WI38 (cell line): ENCODE measurements around the gene STK33.

ENCODE experiments used
- H3K4me3 ChIP-seq: 2 replicates; pipeline ENCODE4 v1.5.1; 2011; ENCODE audit warnings: low read depth, mild to moderate bottlenecking, control low read depth, low read length
- CTCF ChIP-seq: IDR thresholded peaks from 2 replicates; pipeline ENCODE4 v1.5.1; 2012; ENCODE audit warnings: low read depth, mild to moderate bottlenecking, control low read depth, low read length

The STK33 gene

GRCh38 chr11:8523396-8523795 is 70.6 kb downstream of the STK33 start:
- H3K4me3 ChIP-seq, result no peak overlapping the region
- TF ChIP-seq CTCF, result no peak

GRCh38 chr11:8512547-8512946 is 81.5 kb downstream of the STK33 start:
- no peak for TF ChIP-seq CTCF
- no peak overlapping the region for H3K4me3 ChIP-seq

GRCh38 chr11:8503910-8504364 is 90.1 kb downstream of the STK33 start:
- no peak overlapping the region for H3K4me3 ChIP-seq
- TF ChIP-seq CTCF, result no peak

GRCh38 chr11:8501836-8502235 is 92.2 kb downstream of the STK33 start:
- no peak for TF ChIP-seq CTCF
- no peak overlapping the region for H3K4me3 ChIP-seq

GRCh38 chr11:8488395-8488794 is 105.6 kb downstream of the STK33 start:
- TF ChIP-seq CTCF, result no peak

GRCh38 chr11:8487261-8487660 is 106.8 kb downstream of the STK33 start:
- no peak for TF ChIP-seq CTCF
- no peak overlapping the region for H3K4me3 ChIP-seq

More at GRCh38 chr11:8488395-8488794, 105.6 kb downstream of the STK33 start:
- no peak overlapping the region for H3K4me3 ChIP-seq

GRCh38 chr11:8484251-8484650 is 109.8 kb downstream of the STK33 start:
- no peak for TF ChIP-seq CTCF
- no peak overlapping the region for H3K4me3 ChIP-seq
